HepG2 (cell line): ENCODE measurements around the gene RPS8. TPM values are rescaled to one million over a fixed set of nuclear protein-coding genes. Genes with fewer than 3 reads are reported as not detected.

Experiments used
- DMTF1 ChIP-seq: sonication (generic); formaldehyde crosslinking; IDR thresholded peaks from 2 replicates; pipeline ENCODE4 v1.4.0; 2020; ENCODE audit warnings: mild to moderate bottlenecking, missing genetic modification reagents
- EED ChIP-seq: sonication (generic); formaldehyde crosslinking; IDR thresholded peaks from 2 replicates; pipeline ENCODE4 v1.5.0; 2020; ENCODE audit warnings: mild to moderate bottlenecking, missing genetic modification reagents
- ELF1 ChIP-seq: sonication (generic); formaldehyde crosslinking; IDR thresholded peaks from 2 replicates; pipeline ENCODE4 v1.4.0; 2020; ENCODE audit warnings: missing genetic modification reagents
- MATR3 ChIP-seq: sonication (generic); formaldehyde crosslinking; IDR thresholded peaks from 2 replicates; pipeline ENCODE4 v1.4.0; 2020; ENCODE audit warnings: missing genetic modification reagents
- NCOR1 ChIP-seq: fragments of 200-600 bp; sonication (generic); IDR thresholded peaks from 2 replicates; pipeline ENCODE4 v1.7.0; 2017; ENCODE audit warnings: antibody characterized with exemption, low read length, borderline replicate concordance
- PAXIP1 ChIP-seq: sonication (generic); formaldehyde crosslinking; conservative IDR thresholded peaks from 2 replicates; pipeline ENCODE4 v1.4.0; 2020; ENCODE audit warnings: mild to moderate bottlenecking, missing genetic modification reagents, moderate library complexity
- TIGD3 ChIP-seq: sonication (generic); formaldehyde crosslinking; IDR thresholded peaks from 2 replicates; pipeline ENCODE4 v1.5.1; 2020; ENCODE audit warnings: mild to moderate bottlenecking, missing genetic modification reagents, borderline replicate concordance
- ZBTB38 ChIP-seq: sonication (generic); formaldehyde crosslinking; IDR thresholded peaks from 2 replicates; pipeline ENCODE4 v1.5.1; 2020; ENCODE audit warnings: mild to moderate bottlenecking, missing genetic modification reagents
- ZNF354B ChIP-seq: sonication (generic); formaldehyde crosslinking; IDR thresholded peaks from 2 replicates; pipeline ENCODE4 v1.8.0; 2022; ENCODE audit warnings: mild to moderate bottlenecking, missing genetic modification reagents
- ZNF367 ChIP-seq: sonication (generic); formaldehyde crosslinking; IDR thresholded peaks from 2 replicates; pipeline ENCODE4 v1.4.0; 2020; ENCODE audit warnings: missing genetic modification reagents, borderline replicate concordance
- polyA plus RNA-seq, 8 experiments: library from polyadenylated mRNA; depleted of rRNA in 3 of 8; stranded (reverse) in 7 of 8; unstranded in 1 of 8; fragments of >200 nt; fragmentation: Illumina TruSeq in 4 of 8; extraction: Trizol in 4 of 8; gene quantifications; 2 replicates each; pipeline versions ENCODE4 v1.2.1 to v1.2.3, GENCODE V29; 2011 to 2016; ENCODE audit warnings: low read depth in 4 of 8, missing spikeins in 1 of 8, mixed read lengths in 1 of 8; ENCODE audit not compliant: insufficient read depth in 1 of 8
- total RNA-seq, 5 experiments: library from RNA; depleted of rRNA; stranded (reverse); fragments of >200 nt; fragmentation: Illumina TruSeq; extraction: Trizol; gene quantifications; 2 replicates each; pipeline ENCODE4 v1.2.3, GENCODE V29; 2016; ENCODE audit warnings: low read depth in 1 of 5
- TF ChIP-seq, protein P1 (sequence below): sonication (generic); formaldehyde crosslinking; IDR thresholded peaks from 2 replicates; pipeline ENCODE4 v1.4.0; 2020; ENCODE audit warnings: mild to moderate bottlenecking, missing genetic modification reagents, borderline replicate concordance
- TF ChIP-seq, protein P2 (sequence below): sonication (generic); formaldehyde crosslinking; IDR thresholded peaks from 2 replicates; pipeline ENCODE4 v1.4.0; 2020; ENCODE audit warnings: missing genetic modification reagents
- TF ChIP-seq, protein P3 (sequence below): IDR thresholded peaks from 2 replicates; pipeline ENCODE4 v1.6.1; 2016; ENCODE audit warnings: missing compliant biosample characterization, missing genetic modification reagents, borderline replicate concordance

The RPS8 gene
- total and polyA plus RNA-seq, 2 of the 13 experiments (the other 11 are each of a cell fraction or from before 2014, with no cell fraction given) = 2,628 to 2,822 TPM

- TF ChIP-seq, protein P1, sequence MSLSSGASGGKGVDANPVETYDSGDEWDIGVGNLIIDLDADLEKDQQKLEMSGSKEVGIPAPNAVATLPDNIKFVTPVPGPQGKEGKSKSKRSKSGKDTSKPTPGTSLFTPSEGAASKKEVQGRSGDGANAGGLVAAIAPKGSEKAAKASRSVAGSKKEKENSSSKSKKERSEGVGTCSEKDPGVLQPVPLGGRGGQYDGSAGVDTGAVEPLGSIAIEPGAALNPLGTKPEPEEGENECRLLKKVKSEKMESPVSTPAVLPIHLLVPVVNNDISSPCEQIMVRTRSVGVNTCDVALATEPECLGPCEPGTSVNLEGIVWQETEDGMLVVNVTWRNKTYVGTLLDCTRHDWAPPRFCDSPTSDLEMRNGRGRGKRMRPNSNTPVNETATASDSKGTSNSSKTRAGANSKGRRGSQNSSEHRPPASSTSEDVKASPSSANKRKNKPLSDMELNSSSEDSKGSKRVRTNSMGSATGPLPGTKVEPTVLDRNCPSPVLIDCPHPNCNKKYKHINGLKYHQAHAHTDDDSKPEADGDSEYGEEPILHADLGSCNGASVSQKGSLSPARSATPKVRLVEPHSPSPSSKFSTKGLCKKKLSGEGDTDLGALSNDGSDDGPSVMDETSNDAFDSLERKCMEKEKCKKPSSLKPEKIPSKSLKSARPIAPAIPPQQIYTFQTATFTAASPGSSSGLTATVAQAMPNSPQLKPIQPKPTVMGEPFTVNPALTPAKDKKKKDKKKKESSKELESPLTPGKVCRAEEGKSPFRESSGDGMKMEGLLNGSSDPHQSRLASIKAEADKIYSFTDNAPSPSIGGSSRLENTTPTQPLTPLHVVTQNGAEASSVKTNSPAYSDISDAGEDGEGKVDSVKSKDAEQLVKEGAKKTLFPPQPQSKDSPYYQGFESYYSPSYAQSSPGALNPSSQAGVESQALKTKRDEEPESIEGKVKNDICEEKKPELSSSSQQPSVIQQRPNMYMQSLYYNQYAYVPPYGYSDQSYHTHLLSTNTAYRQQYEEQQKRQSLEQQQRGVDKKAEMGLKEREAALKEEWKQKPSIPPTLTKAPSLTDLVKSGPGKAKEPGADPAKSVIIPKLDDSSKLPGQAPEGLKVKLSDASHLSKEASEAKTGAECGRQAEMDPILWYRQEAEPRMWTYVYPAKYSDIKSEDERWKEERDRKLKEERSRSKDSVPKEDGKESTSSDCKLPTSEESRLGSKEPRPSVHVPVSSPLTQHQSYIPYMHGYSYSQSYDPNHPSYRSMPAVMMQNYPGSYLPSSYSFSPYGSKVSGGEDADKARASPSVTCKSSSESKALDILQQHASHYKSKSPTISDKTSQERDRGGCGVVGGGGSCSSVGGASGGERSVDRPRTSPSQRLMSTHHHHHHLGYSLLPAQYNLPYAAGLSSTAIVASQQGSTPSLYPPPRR (CRISPR knock-in tag) = peak; percentile 69; the same call in 1 of the 2 replicates
- TF ChIP-seq, protein P2, sequence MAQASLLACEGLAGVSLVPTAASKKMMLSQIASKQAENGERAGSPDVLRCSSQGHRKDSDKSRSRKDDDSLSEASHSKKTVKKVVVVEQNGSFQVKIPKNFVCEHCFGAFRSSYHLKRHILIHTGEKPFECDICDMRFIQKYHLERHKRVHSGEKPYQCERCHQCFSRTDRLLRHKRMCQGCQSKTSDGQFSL = peak; percentile 83
- TF ChIP-seq EED (no peak; the same call in 1 of the 2 replicates), ELF1 (peak; percentile 58; the same call in 1 of the 2 replicates), MATR3 (no peak), DMTF1 (peak; percentile 69; the same call in 1 of the 2 replicates), TIGD3 (CRISPR knock-in tag) (peak; percentile 67; the same call in 1 of the 2 replicates), ZBTB38 (CRISPR knock-in tag) (no peak), NCOR1 (no peak), ZNF367 (CRISPR knock-in tag) (no peak), ZNF354B (CRISPR knock-in tag) (no peak), PAXIP1 (peak; percentile 71)
- TF ChIP-seq, protein P3, sequence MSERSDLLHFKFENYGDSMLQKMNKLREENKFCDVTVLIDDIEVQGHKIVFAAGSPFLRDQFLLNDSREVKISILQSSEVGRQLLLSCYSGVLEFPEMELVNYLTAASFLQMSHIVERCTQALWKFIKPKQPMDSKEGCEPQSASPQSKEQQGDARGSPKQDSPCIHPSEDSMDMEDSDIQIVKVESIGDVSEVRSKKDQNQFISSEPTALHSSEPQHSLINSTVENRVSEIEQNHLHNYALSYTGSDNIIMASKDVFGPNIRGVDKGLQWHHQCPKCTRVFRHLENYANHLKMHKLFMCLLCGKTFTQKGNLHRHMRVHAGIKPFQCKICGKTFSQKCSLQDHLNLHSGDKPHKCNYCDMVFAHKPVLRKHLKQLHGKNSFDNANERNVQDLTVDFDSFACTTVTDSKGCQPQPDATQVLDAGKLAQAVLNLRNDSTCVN (CRISPR knock-in tag) = no peak; the same call in 1 of the 2 replicates
These were observed 51.2 kb downstream of the RPS8 start (continued) for GRCh38 chr1:44826375-44827196.
